HCEC 1CT (cell line): Measurements from ENCODE around the gene CDON.

ENCODE experiments used
- DNase-seq: peaks from one replicate; pipeline ENCODE4 v3.0.0-alpha.2; 2017

CDON gene

DNA sequence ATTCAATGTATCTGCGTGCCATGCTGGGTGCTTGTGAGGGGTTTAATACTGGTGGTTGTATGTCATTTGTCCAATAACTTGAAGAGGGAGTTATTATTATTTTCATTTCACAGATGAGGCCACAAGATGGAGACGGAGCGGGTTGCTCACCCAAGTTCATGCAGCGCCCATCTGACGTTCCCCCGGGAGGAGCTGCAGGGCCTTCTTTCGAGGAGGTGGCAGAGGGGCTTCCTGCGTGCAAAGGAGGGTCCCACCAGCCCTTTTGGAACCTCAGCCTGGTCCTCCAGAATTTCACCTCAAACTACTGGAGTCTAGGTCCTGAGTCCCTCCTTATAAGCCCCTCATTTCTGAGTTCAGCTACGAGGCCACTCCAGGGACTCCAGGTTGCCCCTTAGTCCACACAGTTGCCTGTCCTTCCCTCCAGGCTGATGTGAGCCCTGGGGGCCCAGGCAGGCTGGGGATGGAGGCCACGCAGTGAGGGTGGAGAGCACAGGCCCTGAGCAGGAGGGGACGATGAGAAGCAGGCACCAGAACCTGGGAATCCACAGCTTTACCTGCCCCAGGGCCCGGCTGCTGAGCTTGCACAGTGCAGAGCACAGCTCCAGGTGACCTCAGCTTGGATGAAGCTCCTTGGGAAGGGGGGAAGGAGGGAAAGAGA is 119.8 kb downstream of the CDON start:
- DNase-seq: no peak

- no peak for DNase-seq
These were observed 120.8 kb downstream of the CDON start for GRCh38 chr11:125941619-125942611.

DNA sequence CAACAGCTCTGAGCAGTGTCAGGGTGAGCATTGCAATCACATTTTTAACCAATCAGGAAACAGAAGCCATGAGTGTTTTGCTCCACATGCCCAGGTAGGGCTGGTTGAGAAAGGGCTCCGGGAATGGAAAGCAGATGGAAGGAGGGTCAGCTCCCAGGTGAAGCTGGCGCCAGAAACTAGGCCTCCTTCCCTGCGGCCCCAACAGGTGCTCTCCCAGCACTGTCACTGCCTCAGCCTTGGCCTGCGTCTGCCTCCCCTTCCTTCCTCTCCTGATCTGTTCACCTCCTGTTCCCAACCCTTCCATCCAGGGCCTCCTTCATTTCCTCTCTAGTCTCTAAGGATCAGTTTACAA is 121.4 kb downstream of the CDON start:
- no peak for DNase-seq

- no peak for DNase-seq
These were observed 122.5 kb downstream of the CDON start for GRCh38 chr11:125940145-125940544.

- no peak for DNase-seq
These were observed 123.6 kb downstream of the CDON start for GRCh38 chr11:125939081-125939521.

GRCh38 chr11:125938418-125938817 is 124.2 kb downstream of the CDON start:
- DNase-seq: no peak

DNA sequence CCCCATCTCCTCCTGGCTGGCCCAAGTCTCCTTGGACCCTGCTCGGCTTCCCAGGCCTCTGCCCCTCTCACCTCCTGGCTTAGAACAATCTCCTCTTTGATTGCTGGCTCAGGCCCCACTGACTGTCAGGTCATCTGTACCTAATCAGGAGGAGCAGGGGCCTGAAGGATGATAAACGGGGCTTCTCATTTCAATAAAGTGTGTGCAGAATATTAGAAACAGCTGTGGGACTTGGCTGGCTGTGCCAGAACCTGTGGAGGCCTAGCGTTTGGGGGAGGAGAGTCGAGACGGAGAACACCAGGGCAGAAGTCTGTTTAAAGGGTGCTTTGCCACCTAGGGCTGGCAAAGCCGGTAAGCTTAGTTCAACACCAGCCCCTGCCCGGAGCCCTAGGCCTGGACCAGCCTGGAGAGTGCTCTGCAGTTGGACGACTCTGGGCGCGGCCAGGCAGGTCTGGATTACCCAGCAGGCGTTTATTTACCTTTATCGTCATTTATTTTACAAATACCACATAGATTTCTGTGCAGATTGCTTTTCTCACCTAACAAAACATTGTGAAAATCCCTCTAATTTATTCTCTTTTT is 127.0 kb downstream of the CDON start:
- DNase-seq: no peak

- no peak for DNase-seq
These were observed 127.6 kb downstream of the CDON start for GRCh38 chr11:125935056-125935455.

GRCh38 chr11:125934473-125934872 is 128.2 kb downstream of the CDON start:
- no peak for DNase-seq

DNA sequence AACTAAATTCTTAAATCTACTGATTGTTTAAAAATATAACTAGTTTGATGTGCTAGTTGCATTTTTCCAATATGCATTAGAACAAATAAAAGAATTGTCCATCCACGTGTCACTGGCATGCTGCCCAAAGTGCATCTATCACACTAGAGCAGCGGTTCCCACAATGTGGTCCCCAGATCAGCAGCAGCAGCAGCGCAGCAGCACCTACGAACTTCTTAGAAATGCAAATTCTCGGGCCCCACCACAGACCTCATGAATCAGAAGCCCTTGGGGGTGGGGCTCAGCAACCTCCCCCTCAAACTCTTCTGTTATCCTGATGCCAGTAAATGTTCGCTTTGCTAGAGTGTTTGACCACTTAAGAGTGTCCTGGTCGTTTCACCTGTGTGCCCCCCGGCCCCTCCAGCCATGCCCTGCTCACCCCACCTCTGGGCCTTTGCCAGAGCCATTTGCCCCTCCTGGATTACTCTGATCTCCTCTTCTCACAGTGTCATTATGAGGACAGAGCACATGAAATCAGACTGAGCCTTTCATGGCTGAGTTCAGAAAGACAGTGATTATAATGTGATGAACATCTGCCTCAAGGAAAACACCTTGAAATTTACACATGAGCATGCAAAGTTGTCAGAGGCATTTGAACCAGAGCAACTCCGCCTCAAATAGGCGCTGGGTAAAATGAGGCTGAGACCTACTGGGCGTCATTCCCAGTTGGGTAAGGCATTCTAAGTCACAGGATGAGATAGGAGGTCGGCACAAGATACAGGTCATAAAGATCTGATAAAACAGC is 129.4 kb downstream of the CDON start:
- no peak for DNase-seq

- no peak for DNase-seq
These were observed 130.4 kb downstream of the CDON start for GRCh38 chr11:125932301-125932700.

GRCh38 chr11:125931668-125932067 is 131.0 kb downstream of the CDON start:
- DNase-seq: no peak

- DNase-seq: no peak
These were observed 131.6 kb downstream of the CDON start for GRCh38 chr11:125931116-125931515.

DNA sequence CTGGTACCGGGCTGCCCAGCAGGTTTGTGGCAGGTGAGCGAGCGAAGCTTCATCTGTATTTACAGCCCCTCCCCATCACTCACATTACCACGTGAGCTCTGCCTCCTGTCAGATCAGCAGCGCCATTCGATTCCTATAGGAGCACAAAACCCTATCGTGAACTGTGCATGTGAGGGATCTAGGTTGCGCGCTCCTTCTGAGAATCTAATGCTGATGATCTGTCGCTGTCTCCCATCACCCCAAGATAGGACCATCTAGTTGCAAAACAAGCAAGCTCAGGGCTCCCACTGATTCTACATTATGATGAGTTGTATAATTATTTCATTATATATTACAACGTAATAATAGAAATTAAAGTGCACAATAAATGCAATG is 132.6 kb downstream of the CDON start:
- DNase-seq: no peak

GRCh38 chr11:125929445-125930075 is 133.1 kb downstream of the CDON start:
- no peak for DNase-seq

DNA sequence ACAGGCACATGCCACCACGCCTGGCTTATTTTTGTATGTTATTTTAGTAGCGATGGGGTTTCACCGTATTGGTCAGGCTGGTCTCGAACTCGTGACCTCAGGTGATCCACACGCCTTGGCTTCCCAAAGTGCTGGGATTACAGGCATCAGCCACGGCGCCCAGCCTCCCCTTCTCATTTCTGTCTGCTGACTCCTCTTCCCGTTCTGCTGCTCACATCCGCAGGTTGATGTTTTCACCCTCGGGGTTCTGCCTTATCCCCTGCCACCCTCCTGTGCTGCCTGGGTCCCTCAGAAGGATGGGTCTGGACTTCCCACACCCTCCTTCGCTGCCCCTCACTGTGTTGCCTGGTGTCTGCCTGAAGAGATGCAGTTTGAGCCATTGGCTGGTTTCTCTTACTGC is 136.0 kb downstream of the CDON start:
- no peak for DNase-seq

GRCh38 chr11:125925804-125926203 is 136.9 kb downstream of the CDON start:
- DNase-seq: no peak

DNA sequence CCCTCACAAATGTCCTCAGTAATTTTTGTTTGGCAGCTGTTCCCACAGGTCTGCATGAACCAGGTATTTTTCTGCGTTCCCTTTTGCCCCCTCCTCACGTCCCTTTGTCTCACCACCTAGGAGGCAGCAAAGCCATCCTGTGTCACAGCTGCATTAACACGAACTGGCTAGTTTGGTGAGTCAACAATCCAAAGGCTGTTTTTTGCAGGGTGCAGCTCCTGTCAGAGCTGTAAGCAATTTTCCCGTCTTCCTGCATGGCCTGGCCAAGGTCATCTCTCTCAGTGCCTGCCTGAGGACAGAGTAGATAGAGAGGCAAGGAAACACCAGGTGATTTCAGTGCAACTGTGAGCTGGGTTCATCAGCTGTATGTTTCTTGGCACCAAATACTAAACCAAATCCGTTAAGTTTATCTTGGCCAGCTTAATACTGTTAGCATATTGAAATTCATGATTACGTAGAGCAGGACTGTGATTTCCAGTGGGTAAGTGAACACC is 137.4 kb downstream of the CDON start:
- DNase-seq: no peak

GRCh38 chr11:125924384-125925007 is 138.2 kb downstream of the CDON start:
- DNase-seq: no peak

- no peak for DNase-seq
These were observed 139.0 kb downstream of the CDON start for GRCh38 chr11:125923633-125924032.

GRCh38 chr11:125923012-125923579 is 139.6 kb downstream of the CDON start:
- DNase-seq: peak; percentile 54

DNA sequence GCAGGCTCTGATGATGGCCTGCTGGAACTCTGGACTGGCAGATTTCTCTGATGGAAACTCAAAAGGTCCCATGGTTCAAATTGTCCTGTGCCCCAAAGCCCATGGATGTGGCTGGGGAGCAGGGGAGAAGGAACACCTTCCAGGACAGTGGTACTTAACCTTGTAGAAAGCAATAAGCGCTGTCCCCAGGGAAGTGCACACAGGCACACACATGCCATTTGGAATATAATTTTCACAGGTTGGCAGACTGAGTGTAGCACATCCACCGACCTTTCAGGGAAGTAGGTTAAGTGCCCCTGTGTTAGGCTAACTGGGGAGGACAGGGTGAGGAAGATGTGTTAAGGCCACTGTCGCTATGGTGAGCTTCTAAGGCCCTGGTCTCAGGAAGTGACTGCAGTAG is 140.5 kb downstream of the CDON start:
- no peak for DNase-seq
